ENCODE measurements around the gene PSMD1.

PSMD1 gene

DNA sequence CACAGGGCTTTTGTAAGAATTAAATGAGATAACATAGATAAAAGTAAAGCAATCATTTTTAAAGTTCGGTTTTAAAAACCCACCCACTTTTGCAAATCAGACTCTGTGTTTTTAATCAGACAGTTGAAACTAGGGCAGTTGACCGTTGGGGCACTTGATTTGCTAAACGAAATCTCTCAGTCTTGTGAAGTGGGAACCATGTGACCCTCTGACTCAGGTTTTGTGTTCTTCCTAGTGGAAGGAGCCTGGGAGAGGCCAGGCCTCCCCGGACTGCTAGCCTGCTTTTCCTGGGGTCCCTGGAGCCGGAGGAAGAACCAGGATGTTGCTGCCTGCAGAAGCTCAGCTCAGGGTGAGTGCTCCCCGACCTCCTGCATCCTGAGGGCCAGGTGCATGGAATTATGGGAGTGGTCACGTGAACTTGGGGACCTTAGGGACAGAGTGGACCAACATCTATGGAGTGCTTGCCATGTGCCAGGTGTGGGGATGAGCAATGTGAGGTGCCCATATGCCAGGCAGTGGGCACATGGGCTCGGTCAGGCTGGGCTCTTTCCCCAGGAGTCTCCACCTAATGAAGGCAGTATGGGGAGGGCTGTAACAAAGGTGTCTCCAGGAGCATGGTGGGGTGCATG, 15.5 kb upstream of the PSMD1 start:
- no peak for TF ChIP-seq POLR2AphosphoS5 (IDR thresholded peaks at IDR 0.05; ENCODE audit: low read depth, low read length)
- no peak for TF ChIP-seq SIN3A (IDR thresholded peaks at IDR 0.05; ENCODE audit: borderline replicate concordance, insufficient read depth, low read length)
- TF ChIP-seq, protein P1, sequence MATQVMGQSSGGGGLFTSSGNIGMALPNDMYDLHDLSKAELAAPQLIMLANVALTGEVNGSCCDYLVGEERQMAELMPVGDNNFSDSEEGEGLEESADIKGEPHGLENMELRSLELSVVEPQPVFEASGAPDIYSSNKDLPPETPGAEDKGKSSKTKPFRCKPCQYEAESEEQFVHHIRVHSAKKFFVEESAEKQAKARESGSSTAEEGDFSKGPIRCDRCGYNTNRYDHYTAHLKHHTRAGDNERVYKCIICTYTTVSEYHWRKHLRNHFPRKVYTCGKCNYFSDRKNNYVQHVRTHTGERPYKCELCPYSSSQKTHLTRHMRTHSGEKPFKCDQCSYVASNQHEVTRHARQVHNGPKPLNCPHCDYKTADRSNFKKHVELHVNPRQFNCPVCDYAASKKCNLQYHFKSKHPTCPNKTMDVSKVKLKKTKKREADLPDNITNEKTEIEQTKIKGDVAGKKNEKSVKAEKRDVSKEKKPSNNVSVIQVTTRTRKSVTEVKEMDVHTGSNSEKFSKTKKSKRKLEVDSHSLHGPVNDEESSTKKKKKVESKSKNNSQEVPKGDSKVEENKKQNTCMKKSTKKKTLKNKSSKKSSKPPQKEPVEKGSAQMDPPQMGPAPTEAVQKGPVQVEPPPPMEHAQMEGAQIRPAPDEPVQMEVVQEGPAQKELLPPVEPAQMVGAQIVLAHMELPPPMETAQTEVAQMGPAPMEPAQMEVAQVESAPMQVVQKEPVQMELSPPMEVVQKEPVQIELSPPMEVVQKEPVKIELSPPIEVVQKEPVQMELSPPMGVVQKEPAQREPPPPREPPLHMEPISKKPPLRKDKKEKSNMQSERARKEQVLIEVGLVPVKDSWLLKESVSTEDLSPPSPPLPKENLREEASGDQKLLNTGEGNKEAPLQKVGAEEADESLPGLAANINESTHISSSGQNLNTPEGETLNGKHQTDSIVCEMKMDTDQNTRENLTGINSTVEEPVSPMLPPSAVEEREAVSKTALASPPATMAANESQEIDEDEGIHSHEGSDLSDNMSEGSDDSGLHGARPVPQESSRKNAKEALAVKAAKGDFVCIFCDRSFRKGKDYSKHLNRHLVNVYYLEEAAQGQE (IDR thresholded peaks at IDR 0.05; ENCODE audit: insufficient read depth in 1 of 2, low read depth in 2 of 2, low read length in 2 of 2), result no peak
- TF ChIP-seq TAF1 (IDR thresholded peaks at IDR 0.05; ENCODE audit: borderline replicate concordance, insufficient read depth, low read length), result no peak
- TF ChIP-seq FOXP2 (optimal IDR thresholded peaks at IDR 0.05; ENCODE audit: borderline replicate concordance, extremely low read depth, extremely low read length, insufficient read depth), result no peak

DNA sequence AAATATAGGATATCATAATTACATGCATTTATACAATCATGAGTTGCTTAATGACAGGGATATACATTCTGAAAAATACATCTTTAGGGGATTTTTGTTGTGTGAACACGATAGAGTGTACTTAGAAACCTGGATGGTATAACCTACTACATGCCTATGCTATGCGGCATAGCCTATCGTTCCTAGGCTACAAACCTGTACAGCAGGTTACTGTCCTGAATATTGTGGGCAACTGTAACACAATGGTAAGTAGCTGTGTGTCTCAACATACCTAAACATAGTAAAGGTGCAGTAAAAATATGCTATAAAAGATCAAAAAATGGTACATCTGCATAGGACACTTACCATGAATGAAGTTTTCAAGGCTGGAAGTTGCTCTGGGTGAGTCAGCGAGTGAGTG, 12.9 kb upstream of the PSMD1 start:
- no peak for TF ChIP-seq FOXP2 (optimal IDR thresholded peaks at IDR 0.05; ENCODE audit: borderline replicate concordance, extremely low read depth, extremely low read length, insufficient read depth)
- TF ChIP-seq SIN3A (IDR thresholded peaks at IDR 0.05; ENCODE audit: borderline replicate concordance, insufficient read depth, low read length), result no peak
- no peak for TF ChIP-seq TAF1 (IDR thresholded peaks at IDR 0.05; ENCODE audit: borderline replicate concordance, insufficient read depth, low read length)
- no peak for TF ChIP-seq POLR2AphosphoS5 (IDR thresholded peaks at IDR 0.05; ENCODE audit: low read depth, low read length)
- TF ChIP-seq, protein P1 (IDR thresholded peaks at IDR 0.05; ENCODE audit: insufficient read depth in 1 of 2, low read depth in 2 of 2, low read length in 2 of 2), result no peak

DNA sequence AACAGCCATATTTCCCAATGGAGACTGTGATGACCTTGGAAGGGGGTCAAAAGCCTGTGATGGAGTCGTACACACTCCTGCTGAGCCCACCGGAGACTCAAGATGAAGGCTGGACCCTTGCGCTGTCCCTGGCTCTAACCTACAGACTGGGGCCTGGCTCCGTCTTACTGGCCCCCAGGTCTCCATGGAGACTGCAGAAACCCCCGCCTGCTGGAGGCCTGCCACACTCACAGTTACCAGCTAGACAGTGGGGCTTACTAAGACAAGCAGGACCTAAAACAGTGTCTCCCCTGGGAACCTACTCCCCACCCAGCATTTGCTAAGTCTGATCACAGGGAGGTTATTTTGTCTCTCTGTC, 9.8 kb upstream of the PSMD1 start:
- no peak for TF ChIP-seq TAF1 (IDR thresholded peaks at IDR 0.05; ENCODE audit: borderline replicate concordance, insufficient read depth, low read length)
- TF ChIP-seq, protein P1 (IDR thresholded peaks at IDR 0.05; ENCODE audit: insufficient read depth in 1 of 2, low read depth in 2 of 2, low read length in 2 of 2), result no peak
- no peak for TF ChIP-seq POLR2AphosphoS5 (IDR thresholded peaks at IDR 0.05; ENCODE audit: low read depth, low read length)
- TF ChIP-seq SIN3A (IDR thresholded peaks at IDR 0.05; ENCODE audit: borderline replicate concordance, insufficient read depth, low read length), result no peak
- no peak for TF ChIP-seq FOXP2 (optimal IDR thresholded peaks at IDR 0.05; ENCODE audit: borderline replicate concordance, extremely low read depth, extremely low read length, insufficient read depth)

- no peak for TF ChIP-seq FOXP2 (optimal IDR thresholded peaks at IDR 0.05; ENCODE audit: borderline replicate concordance, extremely low read depth, extremely low read length, insufficient read depth)
- TF ChIP-seq POLR2AphosphoS5 (IDR thresholded peaks at IDR 0.05; ENCODE audit: low read depth, low read length), result no peak
- TF ChIP-seq SIN3A (IDR thresholded peaks at IDR 0.05; ENCODE audit: borderline replicate concordance, insufficient read depth, low read length), result no peak
- TF ChIP-seq TAF1 (IDR thresholded peaks at IDR 0.05; ENCODE audit: borderline replicate concordance, insufficient read depth, low read length), result no peak
- TF ChIP-seq, protein P1 (IDR thresholded peaks at IDR 0.05; ENCODE audit: insufficient read depth in 1 of 2, low read depth in 2 of 2, low read length in 2 of 2), result no peak
Observed at GRCh38 chr2:231047274-231047922, 9.3 kb upstream of the PSMD1 start.

All from PFSK-1 (cell line).